Epithelial cell of esophagus (primary cell): ENCODE results near the gene FBLN5.

Source experiments
- DNase-seq: peaks from one replicate; pipeline ENCODE4 v3.0.0; 2010; ENCODE audit warnings: low read depth
- H3K4me3 ChIP-seq: 2 replicates; pipeline ENCODE4 v1.5.1; 2011; ENCODE audit warnings: mild to moderate bottlenecking, low read length, control low read depth
- TF ChIP-seq, protein P1 (sequence below): IDR thresholded peaks from 2 replicates; pipeline ENCODE4 v1.5.1; 2011; ENCODE audit warnings: low read depth, mild to moderate bottlenecking, low read length, control low read depth, inconsistent platforms; ENCODE audit not compliant: insufficient read depth; ENCODE audit errors: missing control alignments

FBLN5 gene

DNA sequence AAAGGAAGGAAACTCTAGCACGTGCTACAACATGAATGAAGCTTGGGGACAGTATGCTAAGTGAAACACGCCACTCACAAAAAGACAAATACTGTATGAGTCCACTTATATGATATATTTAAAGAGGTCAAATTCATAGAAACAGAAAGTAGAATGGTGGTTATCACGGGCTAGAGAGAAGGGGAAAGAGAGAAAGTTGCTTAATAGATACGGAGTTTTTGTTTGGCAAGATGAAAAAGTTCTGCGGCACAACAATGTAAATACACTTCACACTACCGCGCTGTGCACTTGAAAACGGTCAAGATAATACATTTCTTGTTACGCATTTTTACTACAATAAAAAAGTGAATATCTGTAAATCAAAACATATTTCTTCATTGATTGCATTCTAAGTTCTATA is 37.3 kb downstream of the FBLN5 start:
- TF ChIP-seq, protein P1, sequence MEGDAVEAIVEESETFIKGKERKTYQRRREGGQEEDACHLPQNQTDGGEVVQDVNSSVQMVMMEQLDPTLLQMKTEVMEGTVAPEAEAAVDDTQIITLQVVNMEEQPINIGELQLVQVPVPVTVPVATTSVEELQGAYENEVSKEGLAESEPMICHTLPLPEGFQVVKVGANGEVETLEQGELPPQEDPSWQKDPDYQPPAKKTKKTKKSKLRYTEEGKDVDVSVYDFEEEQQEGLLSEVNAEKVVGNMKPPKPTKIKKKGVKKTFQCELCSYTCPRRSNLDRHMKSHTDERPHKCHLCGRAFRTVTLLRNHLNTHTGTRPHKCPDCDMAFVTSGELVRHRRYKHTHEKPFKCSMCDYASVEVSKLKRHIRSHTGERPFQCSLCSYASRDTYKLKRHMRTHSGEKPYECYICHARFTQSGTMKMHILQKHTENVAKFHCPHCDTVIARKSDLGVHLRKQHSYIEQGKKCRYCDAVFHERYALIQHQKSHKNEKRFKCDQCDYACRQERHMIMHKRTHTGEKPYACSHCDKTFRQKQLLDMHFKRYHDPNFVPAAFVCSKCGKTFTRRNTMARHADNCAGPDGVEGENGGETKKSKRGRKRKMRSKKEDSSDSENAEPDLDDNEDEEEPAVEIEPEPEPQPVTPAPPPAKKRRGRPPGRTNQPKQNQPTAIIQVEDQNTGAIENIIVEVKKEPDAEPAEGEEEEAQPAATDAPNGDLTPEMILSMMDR: no peak
- DNase-seq: no peak
- no peak overlapping the region for H3K4me3 ChIP-seq

DNA sequence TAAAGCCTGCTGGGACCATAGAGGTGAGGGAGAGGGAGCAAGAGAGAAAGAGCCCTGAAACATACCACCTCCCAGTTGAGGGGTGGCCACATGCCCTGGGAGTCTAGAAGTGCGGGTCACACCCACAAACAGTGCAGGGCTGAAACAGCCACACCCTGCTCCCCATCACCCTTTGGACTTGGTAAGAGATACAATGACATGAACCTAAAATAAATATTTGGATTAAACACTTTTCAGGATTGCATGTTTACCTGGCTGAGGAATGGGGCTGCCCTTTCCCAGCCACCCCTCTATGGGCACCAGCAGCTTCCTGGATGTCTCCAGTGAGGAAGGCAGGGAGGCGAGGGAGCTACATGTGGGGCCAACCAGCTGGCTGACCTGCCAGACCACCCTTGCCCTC is 41.1 kb downstream of the FBLN5 start:
- no peak for DNase-seq
- H3K4me3 ChIP-seq: no peak overlapping the region
- TF ChIP-seq, protein P1: no peak

DNA sequence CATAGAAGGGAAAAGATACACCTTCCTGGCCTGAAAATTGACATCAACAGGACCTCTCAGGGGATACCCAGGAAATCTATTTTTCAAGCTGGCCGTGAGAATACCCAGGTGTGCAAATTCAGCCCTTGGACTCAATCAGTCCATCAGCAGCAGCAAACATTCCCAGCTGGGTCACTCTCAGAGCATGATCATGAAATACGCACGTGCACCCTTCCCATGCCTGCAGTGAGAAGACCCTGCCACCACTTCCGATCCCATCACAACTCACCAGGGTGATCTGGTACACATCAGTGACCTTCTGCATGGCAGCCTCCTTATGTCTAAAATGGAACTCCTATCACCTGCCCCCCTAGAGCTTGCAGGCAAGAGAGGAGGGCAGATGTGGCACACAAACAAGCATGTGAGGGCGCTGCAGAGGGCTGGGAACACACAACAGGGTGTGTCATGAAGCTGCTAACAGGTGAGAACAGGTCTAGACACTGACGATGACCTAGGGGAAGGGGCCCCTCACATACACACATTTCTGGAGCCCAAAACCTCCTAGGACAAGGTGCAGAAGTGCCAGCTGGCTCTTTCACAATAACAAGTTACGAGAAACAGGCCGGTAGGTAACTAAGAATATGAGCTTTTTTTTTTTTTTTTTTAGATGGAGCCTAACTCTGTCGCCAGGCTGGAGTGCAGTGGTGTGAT is 42.4 kb downstream of the FBLN5 start:
- TF ChIP-seq, protein P1: no peak
- no peak for DNase-seq
- no peak overlapping the region for H3K4me3 ChIP-seq

DNA sequence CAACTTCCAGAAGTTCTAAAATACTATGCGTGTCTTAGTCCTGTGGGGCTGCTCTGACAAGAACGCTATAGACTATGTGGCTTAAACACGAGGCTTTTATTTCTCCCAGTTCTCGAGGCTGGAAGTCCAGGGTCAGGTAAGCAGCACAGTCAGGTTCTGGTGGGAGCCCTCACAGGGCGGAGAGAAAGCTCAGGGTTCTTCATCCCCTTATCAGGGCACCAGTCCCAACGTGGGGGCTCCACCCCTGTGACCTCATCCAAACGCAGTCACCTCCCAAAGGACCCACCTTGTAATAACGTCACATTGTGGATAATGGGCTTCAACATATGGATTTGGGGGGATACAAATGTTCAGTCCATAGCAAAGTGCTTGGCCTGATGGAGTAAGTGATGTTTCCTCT is 43.0 kb downstream of the FBLN5 start:
- no peak overlapping the region for H3K4me3 ChIP-seq
- TF ChIP-seq, protein P1: no peak
- no peak for DNase-seq

DNA sequence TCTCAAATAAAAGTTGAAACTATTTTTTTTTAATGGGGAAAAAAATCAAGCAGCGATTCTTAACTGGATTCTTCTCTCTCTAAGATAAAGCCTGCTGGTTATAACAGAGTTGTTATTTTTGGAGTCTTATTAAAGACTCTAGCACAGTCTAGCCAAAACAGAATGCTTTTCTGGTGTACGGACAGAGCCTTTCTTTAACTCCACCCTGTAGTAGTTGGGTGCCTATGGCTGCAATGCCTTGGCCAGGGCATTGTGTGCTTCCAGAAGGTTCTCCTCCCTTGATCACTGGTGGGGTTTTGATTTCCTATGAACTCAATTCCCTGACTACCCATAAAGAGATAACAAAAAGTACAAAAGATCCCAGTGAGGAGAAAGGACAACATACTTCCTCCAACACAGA is 44.4 kb downstream of the FBLN5 start:
- DNase-seq: no peak
- H3K4me3 ChIP-seq: no peak overlapping the region
- TF ChIP-seq, protein P1: no peak

DNA sequence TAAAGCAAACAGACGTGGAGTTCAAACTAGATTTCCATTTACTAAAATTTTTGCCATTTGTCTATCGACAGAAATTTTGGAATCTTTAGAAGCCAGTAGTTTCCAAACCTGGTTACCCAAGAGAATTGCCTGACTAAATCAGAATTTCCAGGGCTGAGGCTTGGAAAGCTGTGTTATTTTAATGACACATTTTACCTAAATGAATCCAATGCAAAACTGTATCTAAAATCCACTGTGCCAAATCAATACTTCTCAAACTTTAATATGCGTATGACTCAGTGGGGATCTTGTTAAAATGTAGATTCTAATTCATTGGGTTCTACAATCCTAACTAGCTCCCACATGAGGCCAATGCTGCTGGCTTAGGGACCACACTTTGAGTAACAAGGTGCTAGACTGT is 45.2 kb downstream of the FBLN5 start:
- TF ChIP-seq, protein P1: no peak
- no peak overlapping the region for H3K4me3 ChIP-seq
- DNase-seq: no peak
